RWPE2 (cell line): ENCODE results near the gene SIAH3.

Experiments
- ATAC-seq: fragments of 200-7000 bp; cut with Tn5 transposase; 3 replicates; pipeline ENCODE4 v1.9.1; 2021; ENCODE audit warnings: low read depth
- DNase-seq: peaks from one replicate; pipeline ENCODE4 v3.0.0-alpha.2; 2020; ENCODE audit warnings: low spot score
- H3K27ac ChIP-seq: fragments of 450-650 bp; 2 replicates; pipeline ENCODE4 v1.5.1; 2017; ENCODE audit warnings: mild to moderate bottlenecking; ENCODE audit not compliant: poor library complexity, severe bottlenecking
- H3K27me3 ChIP-seq: fragments of 250-450 bp; sonication (Bioruptor Pico); 2 replicates; pipeline ENCODE4 v1.5.1; 2021; ENCODE audit warnings: mild to moderate bottlenecking, moderate library complexity; ENCODE audit not compliant: insufficient read depth, poor library complexity, severe bottlenecking
- H3K36me3 ChIP-seq: fragments of 250-450 bp; sonication (Bioruptor Pico); 2 replicates; pipeline ENCODE4 v1.5.1; 2020; ENCODE audit warnings: low read depth, mild to moderate bottlenecking, moderate library complexity
- H3K4me1 ChIP-seq: fragments of 250-450 bp; sonication (Bioruptor Pico); 2 replicates; pipeline ENCODE4 v1.5.1; 2021; ENCODE audit warnings: mild to moderate bottlenecking, moderate library complexity; ENCODE audit not compliant: insufficient read depth, poor library complexity, severe bottlenecking
- H3K4me3 ChIP-seq: fragments of 250-450 bp; sonication (Bioruptor Pico); 2 replicates; pipeline ENCODE4 v1.5.1; 2021; ENCODE audit warnings: mild to moderate bottlenecking, moderate library complexity; ENCODE audit not compliant: severe bottlenecking
- H3K9me3 ChIP-seq: fragments of 250-450 bp; sonication (Bioruptor Pico); 2 replicates; pipeline ENCODE4 v1.5.1; 2021; ENCODE audit warnings: mild to moderate bottlenecking, moderate library complexity; ENCODE audit not compliant: severe bottlenecking
- CTCF ChIP-seq: fragments of 450-650 bp; IDR thresholded peaks from one replicate; pipeline ENCODE4 v1.5.1; 2017; ENCODE audit warnings: mild to moderate bottlenecking, moderate library complexity; ENCODE audit not compliant: poor library complexity, severe bottlenecking

SIAH3 gene

DNA sequence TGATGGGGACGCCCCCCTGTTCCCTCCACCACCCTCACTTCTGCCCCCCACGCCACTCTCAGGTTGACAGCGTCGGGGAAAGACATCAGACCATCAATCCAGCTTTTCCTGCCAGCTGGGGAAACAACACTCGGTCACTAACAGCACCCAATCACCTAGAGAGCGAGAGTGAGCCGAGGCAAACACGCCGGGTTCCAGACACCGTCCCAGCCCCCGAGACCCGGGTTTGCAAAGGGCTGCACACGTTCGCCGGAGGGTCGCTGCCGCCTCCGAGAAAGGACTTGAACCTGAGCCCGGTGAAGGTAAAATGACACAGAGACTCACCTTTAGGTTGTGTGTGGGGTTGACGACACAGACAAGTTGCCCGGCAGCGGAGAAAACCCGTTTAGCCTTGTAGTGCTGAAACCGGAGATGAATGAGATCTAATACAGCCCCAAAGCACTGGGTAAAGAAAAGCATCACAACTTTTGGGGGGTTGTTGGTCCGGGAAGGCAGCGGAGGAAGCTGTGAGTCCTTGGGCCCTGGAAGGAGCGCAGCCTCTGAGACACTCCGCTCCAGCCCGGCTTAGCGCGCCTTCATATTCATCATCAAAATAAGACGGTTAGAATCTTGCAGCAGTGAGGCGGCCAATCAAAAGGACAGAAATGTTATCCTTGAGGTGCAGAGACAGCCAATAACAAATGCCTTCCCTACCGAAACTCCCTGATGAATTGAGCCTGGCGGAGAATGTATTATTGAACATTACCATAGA is at the start of gene SIAH3:
Gene SIAH3 (minus strand): TSS at position 583 of the 751 bp plus-strand sequence. CDS start 124 bp downstream, at position 459.
- ATAC-seq (no peak; the same call in 2 of the 3 replicates), DNase-seq (no peak)
- Histone ChIP-seq H3K9me3 (no peaks in the 10 kb centered on the region), H3K27ac (no peak within 1 kb of the TSS), H3K4me3 (peak within 1 kb of the TSS; percentile 14), H3K4me1 (no peaks in the 10 kb centered on the region), H3K27me3 (peaks cover 8% of the 10 kb centered on the region), H3K36me3 (no peaks in the 10 kb centered on the region)
- TF ChIP-seq CTCF = no peak

DNA sequence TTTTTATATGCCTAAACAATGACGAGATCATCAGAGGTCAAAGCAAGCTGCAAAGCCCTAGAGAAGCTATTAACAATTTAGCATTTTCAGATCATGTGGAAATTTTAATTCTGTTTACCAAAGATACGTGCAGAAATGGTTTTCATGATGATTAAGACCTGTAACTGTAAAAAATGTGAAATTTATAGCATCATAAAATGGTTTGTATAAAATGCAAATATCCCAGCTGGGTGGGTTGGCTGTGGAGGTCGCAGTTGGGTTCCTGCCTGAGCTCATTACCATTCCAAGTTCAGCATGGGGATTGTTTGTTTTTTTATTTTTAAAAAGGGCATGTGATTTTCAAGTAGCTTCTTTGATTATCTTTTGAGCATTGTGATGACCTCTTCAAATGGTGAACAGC is 47.9 kb upstream of the SIAH3 start:
- DNase-seq (no peak), ATAC-seq (no peak)
- no peak for TF ChIP-seq CTCF
- Histone ChIP-seq H3K4me1 (no peaks in the 10 kb centered on the region), H3K9me3 (no peaks in the 10 kb centered on the region), H3K27me3 (no peaks in the 10 kb centered on the region), H3K36me3 (no peaks in the 10 kb centered on the region), H3K27ac (no peak overlapping the region), H3K4me3 (no peak overlapping the region)

DNA sequence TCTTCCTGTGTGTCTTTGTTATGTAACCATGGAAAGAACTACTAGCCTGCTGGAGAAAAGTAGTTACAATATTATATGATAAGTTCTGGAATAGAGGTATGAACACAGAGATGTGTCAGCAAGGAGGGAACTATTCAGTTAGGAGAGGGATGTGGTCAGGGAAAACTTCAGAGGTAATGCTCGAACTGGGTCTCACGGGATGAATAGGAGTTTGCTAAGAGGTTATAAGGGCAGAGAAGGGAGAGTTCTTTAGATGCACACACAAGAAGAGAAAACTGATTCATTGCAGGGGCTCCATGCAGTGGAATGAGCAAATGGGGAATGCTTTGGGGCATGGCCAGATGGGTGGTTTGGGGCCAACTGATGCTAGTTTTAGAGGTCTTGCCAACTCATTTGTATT is 46.0 kb upstream of the SIAH3 start:
- DNase-seq (no peak), ATAC-seq (no peak)
- no peaks in the 10 kb centered on the region for H3K9me3 ChIP-seq
- TF ChIP-seq CTCF = no peak
- no peak overlapping the region for H3K27ac ChIP-seq
- H3K27me3 ChIP-seq = no peaks in the 10 kb centered on the region
- H3K4me3 ChIP-seq = no peak overlapping the region
- no peaks in the 10 kb centered on the region for H3K36me3 ChIP-seq
- no peaks in the 10 kb centered on the region for H3K4me1 ChIP-seq

- no peaks in the 10 kb centered on the region for H3K9me3 ChIP-seq
- DNase-seq (no peak), ATAC-seq (no peak)
- no peak for TF ChIP-seq CTCF
- H3K36me3 ChIP-seq = no peaks in the 10 kb centered on the region
- H3K4me3 ChIP-seq = no peak overlapping the region
- no peaks in the 10 kb centered on the region for H3K27me3 ChIP-seq
- no peak overlapping the region for H3K27ac ChIP-seq
- H3K4me1 ChIP-seq = no peaks in the 10 kb centered on the region
Measured at GRCh38 chr13:45896285-45896684, 44.7 kb upstream of the SIAH3 start.

GRCh38 chr13:45895881-45896280 is 44.3 kb upstream of the SIAH3 start:
- H3K27me3 ChIP-seq = no peaks in the 10 kb centered on the region
- ATAC-seq (no peak), DNase-seq (no peak)
- no peak overlapping the region for H3K4me3 ChIP-seq
- H3K9me3 ChIP-seq = no peaks in the 10 kb centered on the region
- H3K4me1 ChIP-seq = no peaks in the 10 kb centered on the region
- TF ChIP-seq CTCF = no peak
- no peaks in the 10 kb centered on the region for H3K36me3 ChIP-seq
- no peak overlapping the region for H3K27ac ChIP-seq
